Loucy (cell line): ENCODE measurements around the gene B3GAT3.

Experiments
- CTCF ChIP-seq: fragments of 200-600 bp; sonication (generic); conservative IDR thresholded peaks from 2 replicates; pipeline ENCODE4 v1.5.1; 2014; ENCODE audit warnings: mild to moderate bottlenecking, antibody characterized with exemption, low read length
- EZH2phosphoT487 ChIP-seq: fragments of 200-600 bp; IDR thresholded peaks from 2 replicates; pipeline ENCODE4 v1.6.1; 2018; ENCODE audit warnings: antibody characterized with exemption, mild to moderate bottlenecking, moderate library complexity, borderline replicate concordance

DNA sequence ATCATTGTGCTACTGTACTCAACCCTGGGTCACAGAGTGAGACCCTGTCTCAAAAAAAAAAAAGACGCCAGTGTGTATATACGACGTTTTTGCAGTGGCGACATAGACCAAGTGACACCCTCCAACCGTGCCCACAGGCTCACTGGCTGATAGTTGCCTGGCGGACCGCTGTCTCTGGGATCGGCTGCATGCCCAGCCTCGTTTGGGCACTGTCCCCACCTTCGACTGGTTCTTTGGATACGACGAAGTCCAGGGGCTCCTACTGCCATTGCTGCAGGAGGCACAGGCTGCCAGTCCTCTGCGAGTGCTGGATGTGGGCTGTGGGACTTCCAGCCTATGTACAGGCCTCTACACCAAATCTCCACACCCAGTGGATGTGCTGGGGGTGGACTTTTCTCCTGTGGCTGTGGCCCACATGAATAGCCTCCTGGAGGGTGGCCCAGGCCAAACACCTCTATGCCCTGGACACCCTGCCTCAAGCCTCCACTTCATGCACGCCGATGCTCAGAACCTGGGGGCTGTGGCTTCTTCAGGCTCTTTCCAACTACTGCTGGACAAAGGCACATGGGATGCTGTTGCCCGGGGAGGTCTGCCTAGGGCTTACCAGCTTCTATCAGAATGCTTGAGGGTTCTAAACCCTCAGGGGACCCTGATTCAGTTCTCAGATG, 44.6 kb upstream of the B3GAT3 start:
- no peak for TF ChIP-seq CTCF
- no peak for TF ChIP-seq EZH2phosphoT487
